ENCODE measurements around the gene STXBP1.

The STXBP1 gene

DNA sequence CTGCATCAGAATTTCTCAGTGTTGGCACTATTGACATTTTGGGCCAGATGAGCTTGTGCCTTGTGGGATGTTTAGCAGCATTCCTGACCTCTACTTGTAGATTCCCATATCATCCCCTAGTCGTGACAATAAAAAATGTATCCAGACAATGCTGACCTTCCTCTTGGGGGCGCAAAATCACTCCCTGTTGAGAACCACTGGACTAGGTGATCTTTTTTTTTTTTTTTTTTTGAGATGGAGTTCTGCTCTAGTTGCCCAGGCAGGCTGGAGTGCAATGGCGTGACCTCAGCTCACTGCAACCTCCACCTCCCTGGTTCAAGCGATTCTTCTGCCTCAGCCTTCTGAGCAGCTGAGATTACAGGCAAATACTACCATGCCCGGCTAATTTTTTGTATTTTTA, 22.6 kb downstream of the STXBP1 start:
- TF ChIP-seq, protein P1, sequence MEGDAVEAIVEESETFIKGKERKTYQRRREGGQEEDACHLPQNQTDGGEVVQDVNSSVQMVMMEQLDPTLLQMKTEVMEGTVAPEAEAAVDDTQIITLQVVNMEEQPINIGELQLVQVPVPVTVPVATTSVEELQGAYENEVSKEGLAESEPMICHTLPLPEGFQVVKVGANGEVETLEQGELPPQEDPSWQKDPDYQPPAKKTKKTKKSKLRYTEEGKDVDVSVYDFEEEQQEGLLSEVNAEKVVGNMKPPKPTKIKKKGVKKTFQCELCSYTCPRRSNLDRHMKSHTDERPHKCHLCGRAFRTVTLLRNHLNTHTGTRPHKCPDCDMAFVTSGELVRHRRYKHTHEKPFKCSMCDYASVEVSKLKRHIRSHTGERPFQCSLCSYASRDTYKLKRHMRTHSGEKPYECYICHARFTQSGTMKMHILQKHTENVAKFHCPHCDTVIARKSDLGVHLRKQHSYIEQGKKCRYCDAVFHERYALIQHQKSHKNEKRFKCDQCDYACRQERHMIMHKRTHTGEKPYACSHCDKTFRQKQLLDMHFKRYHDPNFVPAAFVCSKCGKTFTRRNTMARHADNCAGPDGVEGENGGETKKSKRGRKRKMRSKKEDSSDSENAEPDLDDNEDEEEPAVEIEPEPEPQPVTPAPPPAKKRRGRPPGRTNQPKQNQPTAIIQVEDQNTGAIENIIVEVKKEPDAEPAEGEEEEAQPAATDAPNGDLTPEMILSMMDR (IDR thresholded peaks at IDR 0.05; ENCODE audit: low read depth, low read length): no peak
- DNase-seq (ENCODE audit: extremely low read depth, low read depth): no peak

DNA sequence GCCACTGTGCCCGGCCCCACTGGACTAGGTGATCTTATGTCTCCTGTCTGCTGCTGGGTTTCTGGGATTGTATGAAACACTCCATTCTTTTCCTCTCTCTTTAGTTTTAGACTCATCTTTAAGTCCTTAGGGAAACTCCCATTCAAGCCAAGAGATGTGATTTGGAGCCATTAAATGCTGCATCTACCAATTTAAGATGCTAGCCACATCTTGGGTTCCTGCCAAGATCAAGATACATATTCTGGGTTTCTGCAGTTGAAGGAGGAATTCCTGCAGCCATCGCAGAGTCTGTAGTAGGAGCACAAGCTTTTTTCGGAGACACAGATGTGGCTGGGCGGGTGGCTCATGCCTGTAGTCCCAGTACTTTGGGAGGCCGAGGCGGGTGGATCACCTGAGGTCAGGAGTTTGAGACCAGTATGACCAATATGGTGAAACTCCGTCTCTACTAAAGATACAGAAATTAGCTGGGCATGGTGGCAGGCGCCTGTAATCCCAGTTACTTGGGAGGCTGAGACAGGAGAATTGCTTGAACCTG, 23.2 kb downstream of the STXBP1 start:
- TF ChIP-seq, protein P1 (IDR thresholded peaks at IDR 0.05; ENCODE audit: low read depth, low read length): no peak

DNA sequence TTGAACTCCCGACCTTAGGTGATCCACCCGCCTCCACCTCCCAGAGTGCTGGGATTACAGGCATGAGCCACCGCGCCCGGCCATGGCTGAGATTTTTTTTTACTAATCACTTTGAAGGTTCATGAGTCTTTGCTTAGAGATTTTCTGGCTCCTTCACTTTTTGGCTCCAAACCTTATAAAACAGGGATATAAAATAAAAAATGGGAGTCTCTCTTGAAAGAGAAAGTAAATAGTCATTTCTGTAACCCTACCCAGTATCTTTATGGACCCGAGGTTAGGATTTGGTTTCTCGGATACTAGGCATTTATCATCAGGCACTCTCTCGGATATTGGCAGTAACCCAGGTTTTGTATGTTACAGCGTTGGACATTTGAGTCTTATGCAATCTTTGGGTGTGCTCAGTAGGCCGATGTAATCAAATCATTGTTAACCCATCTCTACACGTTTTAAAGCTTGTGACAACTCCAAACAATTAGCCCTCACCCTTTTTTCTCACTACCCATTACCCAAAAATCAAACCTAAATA, 25.3 kb downstream of the STXBP1 start:
- DNase-seq (ENCODE audit: extremely low read depth, low read depth): peak; percentile 68
- TF ChIP-seq, protein P1 (IDR thresholded peaks at IDR 0.05; ENCODE audit: low read depth, low read length): no peak

More for the DNA sequence above, 23.2 kb downstream of the STXBP1 start:
- no peak for DNase-seq (ENCODE audit: extremely low read depth, low read depth)

DNA sequence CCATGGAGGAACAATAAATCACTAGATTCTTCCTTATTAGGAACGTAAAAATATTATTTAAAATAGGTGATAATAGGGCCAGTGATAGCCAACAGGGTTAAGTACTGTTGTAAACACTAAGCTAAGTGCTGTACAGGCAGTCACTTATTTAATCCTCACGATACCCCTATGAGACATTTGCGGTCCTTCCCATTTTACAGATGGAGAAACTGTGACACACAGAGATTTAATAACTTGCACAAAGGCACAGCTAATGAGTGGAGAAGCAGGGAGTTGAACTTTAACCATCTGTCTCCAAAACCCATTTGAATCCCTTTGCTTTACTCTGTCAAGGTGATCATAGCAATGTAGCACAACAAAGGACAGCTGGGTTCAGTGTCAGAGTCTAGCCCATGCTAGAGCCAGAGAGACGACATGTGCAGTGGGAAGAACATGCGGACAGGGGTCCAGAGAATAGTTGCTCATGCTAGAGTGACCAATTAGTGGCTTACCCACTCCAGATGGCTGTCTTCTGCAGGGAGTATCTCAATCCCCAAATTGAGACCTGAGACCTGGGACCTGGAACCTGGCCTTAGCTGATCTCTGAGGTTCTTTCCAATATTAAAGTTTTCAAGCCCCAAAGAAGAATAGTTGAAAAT, 28.9 kb downstream of the STXBP1 start:
- DNase-seq (ENCODE audit: extremely low read depth, low read depth): no peak
- TF ChIP-seq, protein P1 (IDR thresholded peaks at IDR 0.05; ENCODE audit: low read depth, low read length): no peak

DNA sequence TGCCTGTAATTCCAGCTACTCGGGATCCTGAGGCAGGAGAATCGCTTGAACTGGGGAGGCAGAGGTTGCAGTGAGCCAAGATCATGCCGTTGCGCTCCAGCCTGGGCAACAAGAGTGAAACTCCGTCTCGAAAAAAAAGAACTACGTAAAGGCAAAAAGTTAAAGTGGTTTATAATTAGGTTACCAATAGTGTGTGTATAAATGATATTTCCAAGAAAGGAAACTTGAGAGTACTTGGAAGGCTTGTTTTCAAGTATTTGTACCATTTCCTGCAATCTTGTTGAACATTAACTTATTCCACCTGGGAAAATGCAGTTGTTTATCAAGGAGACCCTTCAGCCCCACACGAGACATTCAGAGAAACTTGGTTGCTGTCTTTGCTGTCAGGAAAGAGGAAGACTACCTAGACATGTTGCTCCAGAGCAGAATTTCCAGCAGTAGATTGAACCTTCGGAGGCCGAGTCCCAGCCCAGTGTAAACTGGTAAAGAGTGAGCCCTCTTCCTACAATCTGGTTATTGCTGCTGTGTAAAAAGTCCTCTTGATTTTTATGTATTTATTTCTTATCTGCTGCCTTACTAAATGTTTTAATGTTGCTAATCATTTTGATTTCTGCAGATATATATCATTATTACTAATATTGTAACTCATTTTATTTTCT, 30.1 kb downstream of the STXBP1 start:
- TF ChIP-seq, protein P1 (IDR thresholded peaks at IDR 0.05; ENCODE audit: low read depth, low read length): no peak
- no peak for DNase-seq (ENCODE audit: extremely low read depth, low read depth)

DNA sequence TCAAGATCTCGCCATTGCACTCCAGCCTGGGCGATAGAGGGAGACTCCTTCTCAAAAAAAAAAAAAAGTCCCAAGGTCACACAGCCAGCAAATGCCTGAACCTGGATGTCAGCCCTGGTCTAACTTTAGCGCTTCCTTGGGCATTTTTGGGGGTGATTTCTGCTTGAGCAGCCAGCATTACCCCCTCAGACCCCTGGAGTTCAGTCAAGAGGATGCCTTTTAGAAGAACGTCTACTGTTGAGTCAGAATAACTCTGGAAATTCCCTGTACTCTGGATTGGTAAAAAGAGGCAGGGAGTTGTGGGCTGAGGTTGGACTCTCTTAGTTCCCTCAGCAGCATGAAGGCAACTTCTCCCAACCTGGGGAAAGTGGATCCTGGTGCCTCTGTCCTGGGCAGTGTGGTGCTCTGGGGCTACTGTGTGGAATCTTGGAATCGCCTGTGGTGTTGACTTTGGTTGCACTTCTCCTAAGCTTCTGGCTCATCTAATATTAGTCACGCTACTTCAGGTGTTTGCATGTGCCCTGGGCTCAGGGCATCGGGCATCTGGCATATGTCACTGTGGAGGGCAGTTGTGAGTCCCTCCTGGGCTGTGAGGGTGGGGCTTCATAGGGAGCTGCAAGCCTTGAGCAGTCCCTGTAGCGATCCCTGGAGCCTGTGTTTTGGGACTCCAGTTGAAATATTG, 32.2 kb downstream of the STXBP1 start:
- TF ChIP-seq, protein P1 (IDR thresholded peaks at IDR 0.05; ENCODE audit: low read depth, low read length): no peak
- no peak for DNase-seq (ENCODE audit: extremely low read depth, low read depth)
